NCI-H748 (cell line): Measurements from ENCODE around the gene HFM1.
A peak's percentile ranks its signal among the peaks of the same experiment; 100 is the strongest.
"Not testable (repeated sequence)": the region's sequence is repeated elsewhere in the genome, so short reads cannot be mapped to it uniquely, and the experiment has no call there.

Experiments used
- DNase-seq: peaks from one replicate; lab custom pipeline; 2025; ENCODE audit not compliant: unreplicated experiment; lab: John Stamatoyannopoulos, UW

The HFM1 gene

GRCh38 chr1:91404151-91405012, at the start of gene HFM1:
TSS of gene HFM1 (minus strand) at chr1:91404837. CDS start at chr1:91401082, 3,755 bp downstream.
- peak; percentile 88 for DNase-seq

GRCh38 chr1:91454136-91454535, 49.5 kb upstream of the HFM1 start:
- DNase-seq, result no peak

- DNase-seq, result no peak
Measured at GRCh38 chr1:91450260-91450659, 45.6 kb upstream of the HFM1 start.

GRCh38 chr1:91447782-91448181, 43.1 kb upstream of the HFM1 start:
- not testable (repeated sequence) for DNase-seq

- DNase-seq, result not testable (repeated sequence)
Measured at GRCh38 chr1:91441980-91442379, 37.3 kb upstream of the HFM1 start.

- DNase-seq, result peak; percentile 7
Measured at GRCh38 chr1:91440847-91441246, 36.2 kb upstream of the HFM1 start.

GRCh38 chr1:91439016-91439415, 34.4 kb upstream of the HFM1 start:
- DNase-seq, result no peak

- DNase-seq, result peak; percentile 12
Measured at GRCh38 chr1:91428182-91428798, 23.7 kb upstream of the HFM1 start.

- DNase-seq, result peak; percentile 16
Measured at GRCh38 chr1:91427741-91428140, 23.1 kb upstream of the HFM1 start.

- DNase-seq, result not testable (repeated sequence)
Measured at GRCh38 chr1:91422523-91422922, 17.9 kb upstream of the HFM1 start.

GRCh38 chr1:91412371-91412770, 7.7 kb upstream of the HFM1 start:
- no peak for DNase-seq

- no peak for DNase-seq
Measured at GRCh38 chr1:91406773-91407389, 2.2 kb upstream of the HFM1 start.

- peak; percentile 29 for DNase-seq
Measured at GRCh38 chr1:91402023-91402422, 2.6 kb downstream of the HFM1 start.

- no peak for DNase-seq
Measured at GRCh38 chr1:91400133-91400725, 4.4 kb downstream of the HFM1 start.

- DNase-seq, result no peak
Measured at GRCh38 chr1:91398291-91398690, 6.3 kb downstream of the HFM1 start.

- peak; percentile 6 for DNase-seq
Measured at GRCh38 chr1:91397605-91398004, 7.0 kb downstream of the HFM1 start.

- DNase-seq, result no peak
Measured at GRCh38 chr1:91393042-91393441, 11.6 kb downstream of the HFM1 start.

- no peak for DNase-seq
Measured at GRCh38 chr1:91386109-91386508, 18.5 kb downstream of the HFM1 start.

- no peak for DNase-seq
Measured at GRCh38 chr1:91383456-91383855, 21.2 kb downstream of the HFM1 start.

- no peak for DNase-seq
Measured at GRCh38 chr1:91381844-91382243, 22.8 kb downstream of the HFM1 start.

- no peak for DNase-seq
Measured at GRCh38 chr1:91374086-91374485, 30.6 kb downstream of the HFM1 start.

GRCh38 chr1:91372230-91372629, 32.4 kb downstream of the HFM1 start:
- not testable (repeated sequence) for DNase-seq
